PC-3 (cell line): ENCODE measurements around the gene ACAT2.

ENCODE experiments used
- EZH2 ChIP-seq: fragments of 300-600 bp; sonication (generic); IDR thresholded peaks from one replicate; pipeline ENCODE4 v1.6.1; 2017; ENCODE audit warnings: antibody characterized with exemption, mild to moderate bottlenecking, low read length; ENCODE audit not compliant: unreplicated experiment
- TF ChIP-seq, protein P1 (sequence below): fragments of 300-600 bp; sonication (generic); conservative IDR thresholded peaks from 2 replicates; pipeline ENCODE4 v1.5.1; 2017; ENCODE audit warnings: antibody characterized with exemption, low read depth, mild to moderate bottlenecking, low read length

- TF ChIP-seq, protein P1, sequence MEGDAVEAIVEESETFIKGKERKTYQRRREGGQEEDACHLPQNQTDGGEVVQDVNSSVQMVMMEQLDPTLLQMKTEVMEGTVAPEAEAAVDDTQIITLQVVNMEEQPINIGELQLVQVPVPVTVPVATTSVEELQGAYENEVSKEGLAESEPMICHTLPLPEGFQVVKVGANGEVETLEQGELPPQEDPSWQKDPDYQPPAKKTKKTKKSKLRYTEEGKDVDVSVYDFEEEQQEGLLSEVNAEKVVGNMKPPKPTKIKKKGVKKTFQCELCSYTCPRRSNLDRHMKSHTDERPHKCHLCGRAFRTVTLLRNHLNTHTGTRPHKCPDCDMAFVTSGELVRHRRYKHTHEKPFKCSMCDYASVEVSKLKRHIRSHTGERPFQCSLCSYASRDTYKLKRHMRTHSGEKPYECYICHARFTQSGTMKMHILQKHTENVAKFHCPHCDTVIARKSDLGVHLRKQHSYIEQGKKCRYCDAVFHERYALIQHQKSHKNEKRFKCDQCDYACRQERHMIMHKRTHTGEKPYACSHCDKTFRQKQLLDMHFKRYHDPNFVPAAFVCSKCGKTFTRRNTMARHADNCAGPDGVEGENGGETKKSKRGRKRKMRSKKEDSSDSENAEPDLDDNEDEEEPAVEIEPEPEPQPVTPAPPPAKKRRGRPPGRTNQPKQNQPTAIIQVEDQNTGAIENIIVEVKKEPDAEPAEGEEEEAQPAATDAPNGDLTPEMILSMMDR, result no peak
- TF ChIP-seq EZH2, result no peak
These were observed 38.6 kb upstream of the ACAT2 start for GRCh38 chr6:159723259-159723658.
